OCI-LY3 (cell line): Measurements from ENCODE around the gene SELENOO.

ENCODE experiments used
- EZH2phosphoT487 ChIP-seq: fragments of 200-600 bp; shearing (Covaris generic); IDR thresholded peaks from 2 replicates; pipeline ENCODE4 v1.6.1; 2018; ENCODE audit warnings: antibody characterized with exemption, mixed run types, low read depth
- TF ChIP-seq, protein P1 (sequence below): fragments of 200-600, 300-600 bp; sonication (generic); IDR thresholded peaks from 2 replicates; pipeline ENCODE4 v1.5.1; 2014; ENCODE audit warnings: antibody characterized with exemption, low read length, low read depth

DNA sequence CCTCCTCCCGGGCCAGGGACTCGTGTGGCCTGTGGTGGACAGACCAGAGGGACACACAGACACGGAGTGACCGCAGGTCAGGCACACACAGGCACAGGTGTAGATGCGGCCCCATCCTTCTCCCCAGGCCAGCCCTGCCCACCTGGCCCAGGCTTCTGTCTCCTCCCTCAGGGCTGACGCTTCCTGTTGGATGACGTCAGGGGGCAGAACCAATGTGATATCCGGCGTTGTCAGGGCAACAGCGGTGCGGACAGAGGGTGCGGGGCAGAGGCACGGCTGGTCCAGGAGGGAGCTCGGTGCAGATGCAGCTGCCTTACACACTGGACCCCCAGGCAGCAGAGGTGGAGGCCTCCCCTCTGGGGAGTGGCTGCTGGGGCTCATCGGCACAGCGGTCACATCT lies 46.9 kb downstream of the SELENOO start:
- TF ChIP-seq, protein P1, sequence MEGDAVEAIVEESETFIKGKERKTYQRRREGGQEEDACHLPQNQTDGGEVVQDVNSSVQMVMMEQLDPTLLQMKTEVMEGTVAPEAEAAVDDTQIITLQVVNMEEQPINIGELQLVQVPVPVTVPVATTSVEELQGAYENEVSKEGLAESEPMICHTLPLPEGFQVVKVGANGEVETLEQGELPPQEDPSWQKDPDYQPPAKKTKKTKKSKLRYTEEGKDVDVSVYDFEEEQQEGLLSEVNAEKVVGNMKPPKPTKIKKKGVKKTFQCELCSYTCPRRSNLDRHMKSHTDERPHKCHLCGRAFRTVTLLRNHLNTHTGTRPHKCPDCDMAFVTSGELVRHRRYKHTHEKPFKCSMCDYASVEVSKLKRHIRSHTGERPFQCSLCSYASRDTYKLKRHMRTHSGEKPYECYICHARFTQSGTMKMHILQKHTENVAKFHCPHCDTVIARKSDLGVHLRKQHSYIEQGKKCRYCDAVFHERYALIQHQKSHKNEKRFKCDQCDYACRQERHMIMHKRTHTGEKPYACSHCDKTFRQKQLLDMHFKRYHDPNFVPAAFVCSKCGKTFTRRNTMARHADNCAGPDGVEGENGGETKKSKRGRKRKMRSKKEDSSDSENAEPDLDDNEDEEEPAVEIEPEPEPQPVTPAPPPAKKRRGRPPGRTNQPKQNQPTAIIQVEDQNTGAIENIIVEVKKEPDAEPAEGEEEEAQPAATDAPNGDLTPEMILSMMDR, result no peak
- TF ChIP-seq EZH2phosphoT487, result no peak
